Mesenchymal stem cell (in vitro differentiated cells and primary cell): ENCODE results near the gene ALDH4A1.

Experiments
- DNase-seq: peaks from one replicate; pipeline ENCODE4 v3.0.0-alpha.2; 2013
- H2AFZ ChIP-seq: one replicate; pipeline ENCODE4 v1.6.1; 2013; ENCODE audit warnings: low read depth, mild to moderate bottlenecking, control low read depth, inconsistent platforms, low read length, moderate library complexity
- H2AK5ac ChIP-seq: 2 replicates; pipeline ENCODE4 v1.6.1; 2013; ENCODE audit warnings: low read length, moderate library complexity, mild to moderate bottlenecking, inconsistent platforms; ENCODE audit not compliant: severe bottlenecking
- H2BK120ac ChIP-seq: one replicate; pipeline ENCODE4 v1.6.1; 2013; ENCODE audit warnings: low read depth, mild to moderate bottlenecking, inconsistent platforms, low read length, moderate library complexity
- H2BK12ac ChIP-seq, 2 experiments: one replicate each; pipeline ENCODE4 v1.6.1; 2013; ENCODE audit warnings: inconsistent platforms in 2 of 2, low read length in 2 of 2, mild to moderate bottlenecking in 2 of 2, moderate library complexity in 2 of 2, control low read depth in 1 of 2
- H2BK15ac ChIP-seq: one replicate; pipeline ENCODE4 v1.6.1; 2013; ENCODE audit warnings: mild to moderate bottlenecking, low read depth, inconsistent platforms; ENCODE audit not compliant: poor library complexity, severe bottlenecking
- H2BK5ac ChIP-seq: 2 replicates; pipeline ENCODE4 v1.6.1; 2013; ENCODE audit warnings: low read depth, mild to moderate bottlenecking, low read length, control low read depth, inconsistent platforms; ENCODE audit not compliant: poor library complexity, severe bottlenecking
- H3K14ac ChIP-seq, 2 experiments: one replicate each; pipeline ENCODE4 v1.6.1; 2013; ENCODE audit warnings: inconsistent platforms in 2 of 2, low read length in 2 of 2, control low read depth in 1 of 2, mild to moderate bottlenecking in 1 of 2, moderate library complexity in 1 of 2
- H3K18ac ChIP-seq, 2 experiments: one replicate each; pipeline ENCODE4 v1.6.1; 2013; ENCODE audit warnings: inconsistent platforms in 2 of 2, low read length in 2 of 2, control low read depth in 1 of 2, low read depth in 1 of 2, mild to moderate bottlenecking in 1 of 2
- H3K23ac ChIP-seq, 2 experiments: one replicate each; pipeline ENCODE4 v1.6.1; 2013; ENCODE audit warnings: inconsistent platforms in 2 of 2, low read length in 2 of 2, mild to moderate bottlenecking in 2 of 2, moderate library complexity in 2 of 2, control low read depth in 1 of 2
- H3K27ac ChIP-seq: 2 replicates; pipeline ENCODE4 v1.5.1; 2013; ENCODE audit warnings: mild to moderate bottlenecking, moderate library complexity, low read length, control low read depth, inconsistent platforms; ENCODE audit not compliant: poor library complexity, severe bottlenecking
- H3K27me3 ChIP-seq, 2 experiments: 2 replicates each; pipeline versions ENCODE4 v1.6.1 to v1.7.0; 2013; ENCODE audit warnings: low read length in 2 of 2, mild to moderate bottlenecking in 2 of 2, moderate library complexity in 2 of 2, control low read depth in 1 of 2, inconsistent platforms in 1 of 2; ENCODE audit not compliant: control insufficient read depth in 1 of 2, insufficient read depth in 1 of 2
- H3K36me3 ChIP-seq, 2 experiments: 2 replicates each; pipeline versions ENCODE4 v1.6.1 to v1.7.0; 2013; ENCODE audit warnings: low read length in 2 of 2, control low read depth in 1 of 2, inconsistent platforms in 1 of 2, low read depth in 1 of 2, mild to moderate bottlenecking in 1 of 2; ENCODE audit not compliant: insufficient read depth in 2 of 2, control insufficient read depth in 1 of 2
- H3K4ac ChIP-seq, 2 experiments: one replicate each; pipeline ENCODE4 v1.6.1; 2013; ENCODE audit warnings: inconsistent platforms in 2 of 2, low read length in 2 of 2, mild to moderate bottlenecking in 2 of 2, moderate library complexity in 2 of 2, control low read depth in 1 of 2, low read depth in 1 of 2
- H3K4me1 ChIP-seq: 2 replicates; pipeline ENCODE4 v1.6.1; 2013; ENCODE audit warnings: low read depth, low read length, control low read depth; ENCODE audit not compliant: control insufficient read depth, insufficient read depth
- H3K4me2 ChIP-seq: 2 replicates; pipeline ENCODE4 v1.6.1; 2013; ENCODE audit warnings: low read length, mild to moderate bottlenecking, inconsistent platforms; ENCODE audit not compliant: poor library complexity, severe bottlenecking
- H3K4me3 ChIP-seq, 2 experiments: 2 replicates each; pipeline versions ENCODE4 v1.5.1 to v1.7.0; 2013; ENCODE audit warnings: low read length in 2 of 2, mild to moderate bottlenecking in 2 of 2, control low read depth in 1 of 2, low read depth in 1 of 2; ENCODE audit not compliant: insufficient read depth in 1 of 2
- H3K79me1 ChIP-seq: replicated peaks from 2 replicates; pipeline ENCODE4 v1.6.1; 2013; ENCODE audit warnings: mild to moderate bottlenecking, control low read depth, low read length, inconsistent platforms; ENCODE audit not compliant: poor library complexity, severe bottlenecking
- H3K9ac ChIP-seq: 2 replicates; pipeline ENCODE4 v1.7.0; 2013; ENCODE audit warnings: mild to moderate bottlenecking, low read length, moderate library complexity
- H3K9me3 ChIP-seq: 2 replicates; pipeline ENCODE4 v1.7.0; 2013; ENCODE audit warnings: mild to moderate bottlenecking, low read length; ENCODE audit not compliant: control insufficient read depth
- H4K8ac ChIP-seq: one replicate; pipeline ENCODE4 v1.6.1; 2013; ENCODE audit warnings: inconsistent platforms, mild to moderate bottlenecking, low read length, moderate library complexity
- H4K91ac ChIP-seq: one replicate; pipeline ENCODE4 v1.6.1; 2013; ENCODE audit warnings: mild to moderate bottlenecking, low read length, inconsistent platforms
- WGBS: methylation state at CpG from one replicate; pipeline ENCODE4 v1.1.7; 2013; ENCODE audit warnings: mixed read lengths; 5-methylcytosine and 5-hydroxymethylcytosine counted together

The ALDH4A1 gene

GRCh38 chr1:18861082-18861481 lies 41.3 kb downstream of the ALDH4A1 start:
- Histone ChIP-seq H3K27ac (no peak overlapping the region), H4K91ac (no peak overlapping the region), H3K14ac (no peak overlapping the region), H3K18ac (no peak overlapping the region), H3K4me3 (no peak overlapping the region), H3K4ac (no peak overlapping the region), H3K79me1 (no peaks in the 10 kb centered on the region), H3K4me1 (no peaks in the 10 kb centered on the region), H4K8ac (no peak overlapping the region), H2AFZ (no peak overlapping the region), H2BK5ac (no peak overlapping the region), H2BK15ac (no peak overlapping the region), H3K36me3 (no peaks in the 10 kb centered on the region), H2BK120ac (no peak overlapping the region), H3K23ac (no peak overlapping the region), H2AK5ac (no peak overlapping the region), H2BK12ac (no peak overlapping the region), H3K9me3 (no peaks in the 10 kb centered on the region), H3K27me3 (peaks cover 25 to 26% of the 10 kb centered on the region in 2 experiments), H3K4me2 (no peak overlapping the region), H3K9ac (no peak overlapping the region)
- WGBS: 68% methylated on average over 9 of the region's 9 CpGs
- no peak for DNase-seq

DNA sequence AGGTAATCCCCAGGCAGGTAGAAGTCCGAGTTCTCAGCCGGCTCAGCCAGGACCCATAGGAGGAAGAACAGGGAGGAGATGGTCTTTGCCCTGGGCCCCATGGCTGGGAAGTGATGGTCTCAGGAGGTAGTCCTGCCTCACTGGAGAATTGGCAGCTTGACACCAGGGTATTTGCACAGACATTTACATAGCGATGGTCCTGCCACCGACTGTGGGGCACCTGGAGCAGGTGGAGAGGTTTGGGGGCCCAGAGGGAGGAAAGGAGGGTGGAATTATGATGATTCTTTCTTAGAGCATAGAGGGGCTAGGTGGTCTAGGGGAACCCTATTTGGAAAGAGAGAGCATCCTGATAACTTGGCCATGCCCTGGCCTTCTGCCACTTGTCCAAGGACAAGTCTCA lies 42.8 kb downstream of the ALDH4A1 start, which contains the start of gene TAS1R2:
Gene TAS1R2, minus strand, starts transcription at position 101 of the 400 bp plus-strand sequence. Its CDS starts 0 bp downstream, at position 101.
- Histone ChIP-seq H3K14ac (no peak within 1 kb of the TSS), H2BK120ac (no peak within 1 kb of the TSS), H2AK5ac (no peak within 1 kb of the TSS), H3K27me3 (peaks cover 12 to 22% of the 10 kb centered on the region in 2 experiments), H2BK15ac (no peak within 1 kb of the TSS), H3K9ac (no peak within 1 kb of the TSS), H3K36me3 (no peaks in the 10 kb centered on the region), H3K79me1 (no peaks in the 10 kb centered on the region), H2BK12ac (no peak within 1 kb of the TSS), H3K4me2 (no peak within 1 kb of the TSS), H2BK5ac (no peak within 1 kb of the TSS), H3K9me3 (no peaks in the 10 kb centered on the region), H4K91ac (no peak within 1 kb of the TSS), H3K27ac (no peak within 1 kb of the TSS), H4K8ac (no peak within 1 kb of the TSS), H3K4me1 (no peaks in the 10 kb centered on the region), H2AFZ (no peak within 1 kb of the TSS), H3K4ac (no peak within 1 kb of the TSS), H3K18ac (no peak within 1 kb of the TSS), H3K23ac (no peak within 1 kb of the TSS), H3K4me3 (no peak within 1 kb of the TSS)
- no peak for DNase-seq
- 78% methylated on average over 4 of the region's 4 CpGs for WGBS

DNA sequence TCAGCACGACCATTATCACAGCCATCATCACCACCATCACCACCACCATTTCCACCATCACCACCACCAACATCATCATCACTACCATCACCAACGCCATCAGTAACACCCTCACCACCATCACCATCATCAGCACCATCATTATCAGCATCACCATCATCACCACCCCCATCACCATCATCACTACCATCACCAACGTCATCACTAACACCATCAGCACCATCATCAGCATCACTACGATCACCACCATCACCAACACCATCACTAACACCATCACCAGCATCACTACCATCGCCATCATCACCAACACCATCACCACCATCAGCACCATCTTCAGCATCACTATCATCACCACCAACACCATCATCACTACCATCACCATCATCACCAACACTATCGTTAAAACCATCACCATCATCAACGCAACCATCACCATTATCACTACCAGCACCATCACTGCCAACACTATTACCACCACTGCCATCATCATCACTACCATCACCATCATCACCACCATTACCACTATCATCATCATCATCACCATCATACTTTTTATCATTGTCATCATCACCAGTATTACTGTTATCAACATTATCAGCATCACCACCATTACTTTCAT lies 44.2 kb downstream of the ALDH4A1 start:
- Histone ChIP-seq H3K14ac (no peak overlapping the region), H3K23ac (no peak overlapping the region), H3K27ac (no peak overlapping the region), H4K8ac (no peak overlapping the region), H3K4ac (no peak overlapping the region), H2AK5ac (no peak overlapping the region), H3K4me3 (no peak overlapping the region), H4K91ac (no peak overlapping the region), H2AFZ (no peak overlapping the region), H2BK12ac (no peak overlapping the region), H2BK5ac (no peak overlapping the region), H3K18ac (no peak overlapping the region), H3K36me3 (no peaks in the 10 kb centered on the region), H3K4me2 (no peak overlapping the region), H3K9ac (no peak overlapping the region), H3K27me3 (peaks cover 10 to 31% of the 10 kb centered on the region in 2 experiments), H2BK120ac (no peak overlapping the region), H3K9me3 (no peaks in the 10 kb centered on the region), H3K79me1 (no peaks in the 10 kb centered on the region), H3K4me1 (no peaks in the 10 kb centered on the region), H2BK15ac (no peak overlapping the region)
- WGBS: 82% methylated on average over 7 of the region's 7 CpGs
- no peak for DNase-seq

DNA sequence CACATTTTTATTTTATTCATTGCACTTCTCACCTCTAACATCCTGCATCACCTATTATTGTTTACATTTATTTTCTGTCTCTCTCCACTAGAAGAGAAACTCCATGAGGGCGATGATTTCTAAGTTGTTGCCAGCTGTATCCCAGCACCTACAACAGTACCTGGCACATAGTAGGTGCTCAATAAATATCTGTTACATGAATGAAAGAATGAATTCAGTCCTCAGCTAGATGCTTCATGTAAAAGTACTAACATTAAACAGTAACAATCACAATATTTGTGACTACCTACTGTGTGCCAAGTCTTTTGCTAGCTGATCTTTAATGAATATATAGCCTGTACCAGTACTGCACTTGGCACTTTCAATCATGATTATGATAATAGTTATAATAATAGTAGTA lies 45.9 kb downstream of the ALDH4A1 start:
- no peak overlapping the region for H3K4me3 ChIP-seq
- no peak overlapping the region for H2AFZ ChIP-seq
- no peak overlapping the region for H3K18ac ChIP-seq
- H3K79me1 ChIP-seq: no peaks in the 10 kb centered on the region
- no peak overlapping the region for H4K91ac ChIP-seq
- H3K4ac ChIP-seq: no peak overlapping the region
- H3K27ac ChIP-seq: no peak overlapping the region
- H3K27me3 ChIP-seq: peaks cover 5 to 44% of the 10 kb centered on the region in 2 experiments
- no peak overlapping the region for H3K23ac ChIP-seq
- no peak overlapping the region for H2BK5ac ChIP-seq
- no peak overlapping the region for H2AK5ac ChIP-seq
- no peak overlapping the region for H4K8ac ChIP-seq
- no peak overlapping the region for H3K14ac ChIP-seq
- H3K36me3 ChIP-seq: no peaks in the 10 kb centered on the region
- WGBS: 100% methylated on average over 1 of the region's 1 CpG
- H3K4me2 ChIP-seq: no peak overlapping the region
- no peak overlapping the region for H2BK15ac ChIP-seq
- H2BK12ac ChIP-seq: no peak overlapping the region
- no peak for DNase-seq
- no peak overlapping the region for H2BK120ac ChIP-seq
- peaks cover 1% of the 10 kb centered on the region for H3K4me1 ChIP-seq
- H3K9me3 ChIP-seq: no peaks in the 10 kb centered on the region
- H3K9ac ChIP-seq: no peak overlapping the region
